Measurements from ENCODE around the gene LRRC14B.

- no peak for TF ChIP-seq CTCF (IDR thresholded peaks at IDR 0.05)
- no peak for TF ChIP-seq POLR2A (IDR thresholded peaks at IDR 0.05)
These were observed 6.8 kb upstream of the LRRC14B start for GRCh38 chr5:184471-184870.

Measured in testis (tissue), 2 donors.